Measurements from ENCODE around the gene CNTN2. TPM values are rescaled to one million over a fixed set of nuclear protein-coding genes. Genes with fewer than 3 reads are reported as not detected.

Gene CNTN2
- total RNA-seq, 1 donor from 2014 or later, result 0.51 TPM

- ATAC-seq (no peak), DNase-seq (ENCODE audit: missing footprints) (no peak)
- intact Hi-C loops (cut with DNase I), result loop anchor here (5.0 kb wide), 1 partner anchor 186 kb away; no protein-coding TSS in a partner anchor
Observed at GRCh38 chr1:205066141-205066818, 23.3 kb downstream of the CNTN2 start.

- no peak for ATAC-seq
- intact Hi-C loops (cut with DNase I), result loop anchor here (5.0 kb wide), 1 partner anchor 185 kb away; no protein-coding TSS in a partner anchor
- no peak for DNase-seq (ENCODE audit: missing footprints)
Observed at GRCh38 chr1:205067031-205067430, 24.0 kb downstream of the CNTN2 start.

GRCh38 chr1:205068001-205068400, 25.0 kb downstream of the CNTN2 start:
- DNase-seq (ENCODE audit: missing footprints), result no peak
- no peak for ATAC-seq
- intact Hi-C loops (cut with DNase I), result loop anchor here (5.0 kb wide), 1 partner anchor 184 kb away; no protein-coding TSS in a partner anchor

- intact Hi-C loops (cut with DNase I), result loop anchor here (5.0 kb wide), 1 partner anchor 184 kb away; no protein-coding TSS in a partner anchor
- no peak for DNase-seq (ENCODE audit: missing footprints)
- no peak for ATAC-seq
Observed at GRCh38 chr1:205068457-205069040, 25.5 kb downstream of the CNTN2 start.

- intact Hi-C loops (cut with DNase I), result loop anchor here (5.0 kb wide), 1 partner anchor 183 kb away; no protein-coding TSS in a partner anchor
- DNase-seq (ENCODE audit: missing footprints) (no peak), ATAC-seq (no peak)
Observed at GRCh38 chr1:205069371-205070125, 26.5 kb downstream of the CNTN2 start.

DNA sequence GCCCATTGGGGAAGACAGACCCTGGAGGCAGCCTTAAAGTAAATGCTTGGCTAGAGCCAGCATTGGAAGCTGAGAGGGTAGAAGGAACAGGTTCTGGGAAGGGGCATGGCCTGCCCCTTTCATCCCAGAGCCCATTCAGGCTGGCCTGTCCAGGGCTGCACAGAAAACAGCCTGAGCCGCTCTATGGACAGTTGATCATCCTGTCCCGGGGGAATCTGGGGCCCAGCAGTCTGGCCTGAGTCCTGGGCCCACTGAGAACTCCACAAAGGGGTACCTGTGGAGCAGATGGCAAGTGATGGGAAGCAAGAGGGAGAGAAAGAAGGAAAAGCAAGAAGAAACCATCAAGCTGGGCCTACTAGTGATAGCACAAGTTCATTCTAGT, 28.0 kb downstream of the CNTN2 start:
- intact Hi-C loops (cut with DNase I), result no loop called here
- ATAC-seq (no peak), DNase-seq (ENCODE audit: missing footprints) (no peak)

DNA sequence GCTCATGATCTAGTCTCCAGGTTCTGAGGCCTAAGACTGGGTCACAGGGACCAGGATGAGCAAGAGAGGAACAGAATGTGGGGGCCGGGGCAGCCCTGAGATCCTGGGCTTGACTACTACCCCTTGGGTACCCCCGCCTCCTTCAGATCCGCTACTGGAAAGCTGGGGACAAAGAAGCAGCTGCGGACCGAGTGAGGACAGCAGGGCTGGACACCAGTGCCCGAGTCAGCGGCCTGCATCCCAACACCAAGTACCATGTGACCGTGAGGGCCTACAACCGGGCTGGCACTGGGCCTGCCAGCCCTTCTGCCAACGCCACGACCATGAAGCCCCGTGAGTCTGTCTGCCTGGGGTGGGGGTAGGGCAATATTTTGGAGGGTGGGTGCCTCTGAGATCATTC, 28.8 kb downstream of the CNTN2 start:
- DNase-seq (ENCODE audit: missing footprints) (no peak), ATAC-seq (no peak)
- intact Hi-C loops (cut with DNase I), result no loop called here

DNA sequence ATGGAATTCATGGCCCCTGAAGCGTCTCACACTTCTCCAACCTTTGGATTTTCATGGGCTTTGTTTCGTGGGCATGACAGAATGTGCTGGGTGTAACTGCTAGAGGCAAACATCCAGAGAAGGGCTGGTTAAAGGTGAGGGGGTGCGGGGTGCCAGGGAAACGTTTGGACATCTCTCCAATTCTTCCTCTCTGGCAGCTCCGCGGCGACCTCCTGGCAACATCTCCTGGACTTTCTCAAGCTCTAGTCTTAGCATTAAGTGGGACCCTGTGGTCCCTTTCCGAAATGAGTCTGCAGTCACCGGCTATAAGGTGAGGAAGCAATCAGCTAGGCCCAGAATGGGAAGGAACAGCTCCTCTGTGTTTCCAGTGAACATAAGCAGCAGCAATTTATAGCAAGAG, 29.3 kb downstream of the CNTN2 start:
- DNase-seq (ENCODE audit: missing footprints) (no peak), ATAC-seq (no peak)
- intact Hi-C loops (cut with DNase I), result no loop called here

DNA sequence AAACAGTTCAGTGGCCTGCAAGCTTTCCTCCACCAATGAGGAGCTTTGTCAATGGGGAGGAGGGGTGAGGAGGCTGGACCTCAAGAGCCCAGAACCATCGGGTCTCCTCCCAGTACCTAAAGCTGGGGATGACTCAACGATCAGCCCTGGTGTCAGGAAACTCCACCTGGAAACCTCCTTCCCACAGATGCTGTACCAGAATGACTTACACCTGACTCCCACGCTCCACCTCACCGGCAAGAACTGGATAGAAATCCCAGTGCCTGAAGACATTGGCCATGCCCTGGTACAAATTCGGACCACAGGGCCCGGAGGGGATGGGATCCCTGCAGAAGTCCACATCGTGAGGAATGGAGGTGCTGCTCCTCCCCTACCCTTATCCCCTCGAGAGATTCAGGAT, 29.9 kb downstream of the CNTN2 start:
- ATAC-seq (no peak), DNase-seq (ENCODE audit: missing footprints) (no peak)
- intact Hi-C loops (cut with DNase I), result no loop called here

DNA sequence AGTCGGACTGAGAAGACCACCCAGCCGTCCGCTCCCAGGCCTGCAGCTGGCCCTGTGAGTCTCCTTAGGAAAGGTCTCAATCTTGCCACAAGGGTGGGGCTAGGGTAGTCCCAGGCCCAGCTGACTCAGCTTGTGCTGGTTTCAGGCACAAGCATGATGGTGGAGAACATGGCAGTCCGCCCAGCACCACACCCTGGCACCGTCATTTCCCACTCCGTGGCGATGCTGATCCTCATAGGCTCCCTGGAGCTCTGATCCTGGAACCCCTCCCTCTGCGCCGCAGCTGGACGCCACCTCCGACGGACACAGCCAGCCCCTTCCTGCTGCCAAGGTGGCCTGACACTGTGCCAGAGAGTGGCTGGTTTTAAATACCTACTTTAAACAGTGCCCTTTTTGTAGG, 30.5 kb downstream of the CNTN2 start:
- ATAC-seq (no peak), DNase-seq (ENCODE audit: missing footprints) (no peak)
- intact Hi-C loops (cut with DNase I), result no loop called here

- DNase-seq (ENCODE audit: missing footprints), result no peak
- no peak for ATAC-seq
- intact Hi-C loops (cut with DNase I), result no loop called here
Observed at GRCh38 chr1:205074084-205074483, 31.1 kb downstream of the CNTN2 start.

- intact Hi-C loops (cut with DNase I), result no loop called here
- ATAC-seq, result no peak
Observed at GRCh38 chr1:205074513-205074912, 31.5 kb downstream of the CNTN2 start.

DNA sequence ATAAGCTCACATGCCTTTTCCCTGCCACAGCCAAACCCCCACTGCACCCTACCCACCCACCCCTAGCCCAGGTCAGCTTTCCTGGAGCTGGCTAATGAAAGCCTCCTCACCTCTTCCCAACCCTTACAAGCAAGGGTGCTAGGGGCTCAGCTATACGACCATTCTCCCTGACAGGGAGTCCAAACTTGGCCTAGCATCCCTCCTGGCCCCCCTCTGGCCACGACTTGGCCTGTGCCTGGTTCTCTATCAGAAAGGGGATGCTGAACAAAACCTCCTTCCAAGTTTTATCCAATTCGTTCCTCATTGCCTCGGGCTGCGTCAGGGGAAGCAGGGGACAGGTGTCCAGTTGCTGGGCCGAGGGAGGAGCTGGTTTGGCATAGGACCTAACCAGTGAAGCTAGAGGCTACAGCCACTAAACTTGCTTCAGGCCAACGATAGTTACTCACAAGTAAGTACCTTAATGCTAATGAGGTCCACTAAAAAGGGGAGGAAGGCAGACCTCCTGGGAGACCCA, 32.7 kb downstream of the CNTN2 start:
- DNase-seq (ENCODE audit: missing footprints) (no peak), ATAC-seq (no peak)
- intact Hi-C loops (cut with DNase I), result no loop called here

More at GRCh38 chr1:205074513-205074912, 31.5 kb downstream of the CNTN2 start:
- no peak for DNase-seq (ENCODE audit: missing footprints)

DNA sequence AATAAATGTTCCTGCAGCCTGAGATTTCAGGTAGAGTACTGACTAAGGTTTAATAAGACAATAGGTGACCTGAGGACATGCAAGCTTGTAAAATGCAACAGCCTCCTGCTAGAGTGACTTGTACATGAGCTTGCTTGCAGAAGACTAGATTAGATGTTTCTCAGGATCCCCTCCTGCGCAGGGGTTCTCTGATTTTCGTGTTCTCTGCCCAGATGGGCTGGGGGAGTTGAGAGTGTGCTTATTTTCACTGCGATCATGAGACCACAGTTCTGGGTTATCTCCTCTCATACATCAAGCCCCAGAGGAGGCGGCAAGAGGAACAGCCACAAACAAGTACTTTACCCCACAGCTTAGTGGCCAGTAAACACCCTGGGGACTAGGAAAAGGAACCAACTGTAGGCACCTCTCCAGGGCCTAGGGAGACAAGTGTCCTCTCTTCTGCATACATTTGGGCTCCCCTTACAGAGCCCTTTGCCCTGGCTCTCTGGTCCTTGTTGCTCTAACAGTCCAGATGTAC, 33.3 kb downstream of the CNTN2 start:
- DNase-seq (ENCODE audit: missing footprints), result no peak
- intact Hi-C loops (cut with DNase I), result no loop called here
- no peak for ATAC-seq

- ATAC-seq, result peak; percentile 68
- intact Hi-C loops (cut with DNase I), result no loop called here
- no peak for DNase-seq (ENCODE audit: missing footprints)
Observed at GRCh38 chr1:205077158-205077933, 34.3 kb downstream of the CNTN2 start.

DNA sequence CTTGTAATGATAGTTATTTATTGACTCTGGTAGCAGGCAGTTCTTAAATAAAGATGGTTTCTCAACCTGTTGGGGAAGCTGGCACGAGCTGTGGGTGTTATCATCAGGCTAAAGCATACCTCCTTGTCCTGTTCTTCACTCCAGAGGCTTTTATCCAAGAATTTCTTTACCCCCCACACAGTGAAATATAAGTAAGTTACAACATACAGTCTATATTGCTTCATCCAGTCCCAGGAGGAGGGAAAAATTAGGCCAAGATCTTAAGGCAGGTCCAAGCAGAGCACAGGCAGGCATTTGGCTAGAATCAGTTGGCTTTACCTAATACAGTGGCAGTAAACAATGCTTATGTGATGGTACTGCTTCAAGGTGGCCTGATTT, 34.9 kb downstream of the CNTN2 start:
- intact Hi-C loops (cut with DNase I), result no loop called here
- no peak for ATAC-seq
- DNase-seq (ENCODE audit: missing footprints), result no peak

DNA sequence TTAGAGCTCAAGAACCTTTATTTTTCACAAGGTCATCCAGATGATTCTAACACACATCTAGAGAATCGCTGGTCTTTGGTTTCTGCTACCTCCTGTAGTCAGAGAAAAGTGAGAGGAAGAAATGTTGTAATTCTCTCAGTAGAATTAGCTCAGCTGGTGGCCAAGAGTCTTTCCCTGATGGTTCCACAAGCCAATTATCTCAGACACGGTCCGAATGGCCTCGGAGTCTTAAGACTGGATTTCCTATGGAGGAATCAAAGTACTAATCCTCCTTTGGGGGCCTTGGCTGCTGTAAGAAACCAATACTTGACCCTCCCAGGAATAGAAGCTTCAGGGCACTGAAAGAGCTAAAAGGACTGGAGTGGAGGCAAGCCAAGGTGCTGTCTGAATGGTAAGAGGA, 39.4 kb downstream of the CNTN2 start:
- no peak for ATAC-seq
- no peak for DNase-seq (ENCODE audit: missing footprints)
- intact Hi-C loops (cut with DNase I), result no loop called here

DNA sequence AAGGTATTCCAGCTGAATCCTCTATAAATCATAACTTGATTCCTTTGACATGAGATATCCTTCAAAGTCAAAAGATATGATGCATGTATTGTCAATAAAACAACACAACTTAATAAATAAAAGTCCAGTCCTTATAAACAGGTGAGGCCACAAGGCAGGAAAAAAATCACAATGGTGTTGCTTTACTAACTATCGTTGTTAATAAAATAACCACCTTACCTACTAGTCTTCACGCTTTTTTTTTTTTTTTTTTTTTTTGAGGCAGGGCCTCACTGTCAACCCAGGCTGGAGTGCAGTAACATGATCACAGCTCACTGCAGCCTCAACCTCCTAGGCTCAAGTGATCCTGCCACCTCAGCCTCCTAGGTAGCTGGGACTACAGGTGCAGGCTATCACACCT, 41.3 kb downstream of the CNTN2 start, which contains the start of gene TMEM81:
Gene TMEM81, minus strand, starts transcription at position 101 of the 400 bp plus-strand sequence. CDS start 140 bp downstream, outside the sequence.
- no peak for ATAC-seq
- intact Hi-C loops (cut with DNase I), result no loop called here
- no peak for DNase-seq (ENCODE audit: missing footprints)

DNA sequence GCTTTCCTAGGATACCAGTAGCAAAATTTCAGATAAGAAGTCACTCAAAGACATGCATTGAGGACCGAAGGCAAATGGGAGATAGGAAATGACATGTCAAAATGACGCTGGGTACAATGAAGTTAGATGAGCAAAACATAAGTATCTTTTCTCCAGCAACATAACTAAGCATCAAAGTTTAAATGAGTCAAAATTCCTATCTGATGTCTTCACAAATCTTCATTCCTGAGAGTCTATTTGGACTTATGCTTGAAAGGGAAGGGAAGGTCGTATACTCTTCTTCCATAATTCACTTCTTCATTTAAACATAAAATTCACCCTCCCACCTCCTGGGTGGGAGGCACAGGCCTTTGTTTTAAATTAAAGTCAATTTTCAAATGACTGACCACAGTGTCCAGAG, 45.3 kb downstream of the CNTN2 start:
- ATAC-seq, result no peak
- DNase-seq (ENCODE audit: missing footprints), result no peak
- intact Hi-C loops (cut with DNase I), result no loop called here

Data from Right ventricle myocardium inferior (tissue), 1 donor.